ENCODE results near the gene MINDY2. TPM values are rescaled to one million over a fixed set of nuclear protein-coding genes. Genes with fewer than 3 reads are reported as not detected.

The MINDY2 gene
- total RNA-seq, 1 experiment from 2014 or later: 29.9 TPM

- TF ChIP-seq ERG (CRISPR knock-in tag; IDR thresholded peaks at IDR 0.05) (no peak), FOXK1 (CRISPR knock-in tag; IDR thresholded peaks at IDR 0.05) (no peak), FOXP1 (CRISPR knock-in tag; IDR thresholded peaks at IDR 0.05; ENCODE audit: borderline replicate concordance) (no peak), OVOL2 (CRISPR knock-in tag; IDR thresholded peaks at IDR 0.05; ENCODE audit: borderline replicate concordance) (no peak), TEAD1 (CRISPR knock-in tag; IDR thresholded peaks at IDR 0.05) (no peak), SMAD4 (CRISPR knock-in tag; IDR thresholded peaks at IDR 0.05) (no peak), TEAD4 (CRISPR knock-in tag; IDR thresholded peaks at IDR 0.05) (no peak), SP1 (CRISPR knock-in tag; conservative IDR thresholded peaks at IDR 0.05) (no peak), NR3C1 (CRISPR knock-in tag; conservative IDR thresholded peaks at IDR 0.05; ENCODE audit: low read depth) (no peak)
Observed at GRCh38 chr15:58886921-58887320, 115.8 kb downstream of the MINDY2 start (continued).

GRCh38 chr15:58889363-58889762 is 118.3 kb downstream of the MINDY2 start:
- TF ChIP-seq FOXP4 (CRISPR knock-in tag; IDR thresholded peaks at IDR 0.05) (no peak), USF2 (CRISPR knock-in tag; IDR thresholded peaks at IDR 0.05) (no peak), HMGA2 (CRISPR knock-in tag; IDR thresholded peaks at IDR 0.05) (no peak), ZNF396 (CRISPR knock-in tag; IDR thresholded peaks at IDR 0.05; ENCODE audit: borderline replicate concordance) (no peak), ZNF263 (CRISPR knock-in tag; IDR thresholded peaks at IDR 0.05; ENCODE audit: low read depth) (no peak), MLX (CRISPR knock-in tag; IDR thresholded peaks at IDR 0.05) (no peak), NFATC4 (CRISPR knock-in tag; IDR thresholded peaks at IDR 0.05) (no peak), RELA (CRISPR knock-in tag; IDR thresholded peaks at IDR 0.05; ENCODE audit: borderline replicate concordance) (no peak), MAX (CRISPR knock-in tag; IDR thresholded peaks at IDR 0.05) (no peak), ATF6 (CRISPR knock-in tag; IDR thresholded peaks at IDR 0.05) (no peak), CREB1 (CRISPR knock-in tag; IDR thresholded peaks at IDR 0.05) (no peak), CDX4 (CRISPR knock-in tag; IDR thresholded peaks at IDR 0.05; ENCODE audit: borderline replicate concordance) (no peak), ARID4B (CRISPR knock-in tag; IDR thresholded peaks at IDR 0.05; ENCODE audit: borderline replicate concordance) (no peak), NFYB (CRISPR knock-in tag; conservative IDR thresholded peaks at IDR 0.05; ENCODE audit: low read depth) (no peak), ZNF671 (CRISPR knock-in tag; IDR thresholded peaks at IDR 0.05) (no peak), NR2C2 (CRISPR knock-in tag; IDR thresholded peaks at IDR 0.05) (no peak)
- no peak overlapping the region for H3K4me3 Mint-ChIP-seq
- no peaks in the 10 kb centered on the region for H3K4me1 Mint-ChIP-seq
- H3K36me3 Mint-ChIP-seq: peaks cover 89% of the 10 kb centered on the region
- H3K27ac Mint-ChIP-seq: no peak overlapping the region; the same call in 1 of the 2 replicates
- no peaks in the 10 kb centered on the region for H3K9me3 Mint-ChIP-seq
- POLR2A ChIA-PET: no interaction called here
- ATAC-seq: no peak
- H3K27me3 Mint-ChIP-seq (ENCODE audit: low read depth): no peaks in the 10 kb centered on the region
- CTCF ChIA-PET: no interaction called here
- no peak for DNase-seq (ENCODE audit: low spot score)

All from WTC11 (cell line).